IPS-18a (cell line): ENCODE data around the gene ACSS1.
A peak's percentile ranks its signal among the peaks of the same experiment; 100 is the strongest.

Experiments used
- H3K27ac ChIP-seq: one replicate; pipeline ENCODE4 v1.5.1; 2013; ENCODE audit warnings: low read length
- H3K27me3 ChIP-seq: one replicate; pipeline ENCODE4 v1.6.1; 2013; ENCODE audit warnings: mild to moderate bottlenecking, low read length; ENCODE audit not compliant: control insufficient read depth, insufficient read depth
- H3K36me3 ChIP-seq: one replicate; pipeline ENCODE4 v1.6.1; 2013; ENCODE audit warnings: low read depth, low read length; ENCODE audit not compliant: control insufficient read depth
- H3K4me1 ChIP-seq: one replicate; pipeline ENCODE4 v1.6.1; 2013; ENCODE audit warnings: low read depth, low read length; ENCODE audit not compliant: control insufficient read depth
- H3K4me3 ChIP-seq: one replicate; pipeline ENCODE4 v1.5.1; 2013; ENCODE audit warnings: low read length
- H3K9ac ChIP-seq: one replicate; pipeline ENCODE4 v1.6.1; 2013; ENCODE audit warnings: mild to moderate bottlenecking, low read length, moderate library complexity
- H3K9me3 ChIP-seq: one replicate; pipeline ENCODE4 v1.6.1; 2013; ENCODE audit warnings: low read depth, low read length; ENCODE audit not compliant: control insufficient read depth

ACSS1 gene

GRCh38 chr20:25064561-25065071 lies 6.7 kb upstream of the ACSS1 start:
- Histone ChIP-seq H3K9me3 (no peaks in the 10 kb centered on the region), H3K4me3 (no peak overlapping the region), H3K27me3 (peaks cover 46% of the 10 kb centered on the region), H3K27ac (no peak overlapping the region), H3K9ac (no peak overlapping the region), H3K36me3 (no peaks in the 10 kb centered on the region), H3K4me1 (no peaks in the 10 kb centered on the region)

GRCh38 chr20:25063981-25064380 lies 6.0 kb upstream of the ACSS1 start:
- no peak overlapping the region for H3K9ac ChIP-seq
- no peak overlapping the region for H3K27ac ChIP-seq
- peaks cover 49% of the 10 kb centered on the region for H3K27me3 ChIP-seq
- H3K9me3 ChIP-seq, result no peaks in the 10 kb centered on the region
- H3K36me3 ChIP-seq, result no peaks in the 10 kb centered on the region
- H3K4me1 ChIP-seq, result no peaks in the 10 kb centered on the region
- no peak overlapping the region for H3K4me3 ChIP-seq

GRCh38 chr20:25063546-25063945 lies 5.6 kb upstream of the ACSS1 start:
- Histone ChIP-seq H3K36me3 (no peaks in the 10 kb centered on the region), H3K9ac (no peak overlapping the region), H3K27ac (no peak overlapping the region), H3K4me3 (no peak overlapping the region), H3K27me3 (peaks cover 53% of the 10 kb centered on the region), H3K4me1 (no peaks in the 10 kb centered on the region), H3K9me3 (no peaks in the 10 kb centered on the region)

- Histone ChIP-seq H3K27ac (no peak overlapping the region), H3K4me3 (no peak overlapping the region), H3K27me3 (peaks cover 60% of the 10 kb centered on the region), H3K9ac (no peak overlapping the region), H3K4me1 (no peaks in the 10 kb centered on the region), H3K9me3 (no peaks in the 10 kb centered on the region), H3K36me3 (no peaks in the 10 kb centered on the region)
These were observed 4.9 kb upstream of the ACSS1 start for GRCh38 chr20:25062841-25063240.

GRCh38 chr20:25061821-25062530 lies 4.0 kb upstream of the ACSS1 start:
- Histone ChIP-seq H3K4me1 (no peaks in the 10 kb centered on the region), H3K9ac (no peak overlapping the region), H3K36me3 (no peaks in the 10 kb centered on the region), H3K4me3 (no peak overlapping the region), H3K27ac (no peak overlapping the region), H3K27me3 (peaks cover 69% of the 10 kb centered on the region), H3K9me3 (no peaks in the 10 kb centered on the region)

- no peak overlapping the region for H3K9ac ChIP-seq
- peaks cover 74% of the 10 kb centered on the region for H3K27me3 ChIP-seq
- no peaks in the 10 kb centered on the region for H3K4me1 ChIP-seq
- no peak overlapping the region for H3K27ac ChIP-seq
- H3K36me3 ChIP-seq, result no peaks in the 10 kb centered on the region
- H3K9me3 ChIP-seq, result no peaks in the 10 kb centered on the region
- H3K4me3 ChIP-seq, result no peak overlapping the region
These were observed 3.3 kb upstream of the ACSS1 start for GRCh38 chr20:25061103-25061799.

GRCh38 chr20:25059866-25060465 lies 2.0 kb upstream of the ACSS1 start:
- H3K4me1 ChIP-seq, result no peaks in the 10 kb centered on the region
- H3K27me3 ChIP-seq, result peaks cover 77% of the 10 kb centered on the region
- H3K4me3 ChIP-seq, result no peak overlapping the region
- no peaks in the 10 kb centered on the region for H3K9me3 ChIP-seq
- no peak overlapping the region for H3K27ac ChIP-seq
- no peak overlapping the region for H3K9ac ChIP-seq
- no peaks in the 10 kb centered on the region for H3K36me3 ChIP-seq

- Histone ChIP-seq H3K27me3 (peaks cover 84% of the 10 kb centered on the region), H3K9me3 (no peaks in the 10 kb centered on the region), H3K27ac (no peak overlapping the region), H3K36me3 (no peaks in the 10 kb centered on the region), H3K4me3 (no peak overlapping the region), H3K9ac (no peak overlapping the region), H3K4me1 (no peaks in the 10 kb centered on the region)
These were observed 1.2 kb upstream of the ACSS1 start for GRCh38 chr20:25058847-25059810.

- Histone ChIP-seq H3K27me3 (peaks cover 83% of the 10 kb centered on the region), H3K9ac (no peak overlapping the region), H3K27ac (no peak overlapping the region), H3K9me3 (no peaks in the 10 kb centered on the region), H3K4me3 (peak overlapping the region; percentile 55), H3K36me3 (no peaks in the 10 kb centered on the region), H3K4me1 (no peaks in the 10 kb centered on the region)
These were observed 497 bp downstream of the ACSS1 start for GRCh38 chr20:25057234-25058050.

GRCh38 chr20:25056690-25057233 lies 1.2 kb downstream of the ACSS1 start:
- Histone ChIP-seq H3K27me3 (peaks cover 79% of the 10 kb centered on the region), H3K9me3 (no peaks in the 10 kb centered on the region), H3K9ac (no peak overlapping the region), H3K27ac (no peak overlapping the region), H3K36me3 (no peaks in the 10 kb centered on the region), H3K4me1 (no peaks in the 10 kb centered on the region), H3K4me3 (peak overlapping the region; percentile 55)
